ENCODE data around the gene LMLN. TPM values are rescaled to one million over a fixed set of nuclear protein-coding genes. Genes with fewer than 3 reads are reported as not detected.

The LMLN gene
- polyA plus RNA-seq, 2 of the 4 experiments (the other 2 are of a cell fraction): 2.4 to 5.6 TPM

GRCh38 chr3:197953881-197954280, 6.1 kb upstream of the LMLN start:
- no peak for ATAC-seq
- DNase-seq (ENCODE audit: low read depth in 1 of 2, low spot score in 1 of 2): no peak
- Histone ChIP-seq H3K4me2 (0 out of 3 replicates have a peak overlapping the region, but pooled peaks have one; percentile 84), H3K27ac (no peak overlapping the region), H3K4me3 (no peak overlapping the region), H3K4me1 (peaks cover 30% of the 10 kb centered on the region), H3K9me3 (no peaks in the 10 kb centered on the region)
- ChIA-PET CTCF (no interaction called here), POLR2A (no interaction called here)
- 77% methylated on average over 7 of the region's 7 CpGs for WGBS (ENCODE audit: missing lambda C conversion rate)
- no peak for FAIRE-seq
- no peak for TF ChIP-seq KDM5A (IDR thresholded peaks at IDR 0.05)
- TF ChIP-seq, protein P1, sequence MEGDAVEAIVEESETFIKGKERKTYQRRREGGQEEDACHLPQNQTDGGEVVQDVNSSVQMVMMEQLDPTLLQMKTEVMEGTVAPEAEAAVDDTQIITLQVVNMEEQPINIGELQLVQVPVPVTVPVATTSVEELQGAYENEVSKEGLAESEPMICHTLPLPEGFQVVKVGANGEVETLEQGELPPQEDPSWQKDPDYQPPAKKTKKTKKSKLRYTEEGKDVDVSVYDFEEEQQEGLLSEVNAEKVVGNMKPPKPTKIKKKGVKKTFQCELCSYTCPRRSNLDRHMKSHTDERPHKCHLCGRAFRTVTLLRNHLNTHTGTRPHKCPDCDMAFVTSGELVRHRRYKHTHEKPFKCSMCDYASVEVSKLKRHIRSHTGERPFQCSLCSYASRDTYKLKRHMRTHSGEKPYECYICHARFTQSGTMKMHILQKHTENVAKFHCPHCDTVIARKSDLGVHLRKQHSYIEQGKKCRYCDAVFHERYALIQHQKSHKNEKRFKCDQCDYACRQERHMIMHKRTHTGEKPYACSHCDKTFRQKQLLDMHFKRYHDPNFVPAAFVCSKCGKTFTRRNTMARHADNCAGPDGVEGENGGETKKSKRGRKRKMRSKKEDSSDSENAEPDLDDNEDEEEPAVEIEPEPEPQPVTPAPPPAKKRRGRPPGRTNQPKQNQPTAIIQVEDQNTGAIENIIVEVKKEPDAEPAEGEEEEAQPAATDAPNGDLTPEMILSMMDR (IDR thresholded peaks at IDR 0.05): no peak
- TF ChIP-seq BCL3 (IDR thresholded peaks at IDR 0.05): no peak
- no peak for TF ChIP-seq CBX8 (IDR thresholded peaks at IDR 0.05)
- TF ChIP-seq RAD21 (conservative IDR thresholded peaks at IDR 0.05 in 1 of 2, IDR thresholded peaks at IDR 0.05 in 1 of 2): no peak
- TF ChIP-seq RNF2 (IDR thresholded peaks at IDR 0.05; ENCODE audit: borderline replicate concordance, low read depth): no peak
- TF ChIP-seq HDAC2 (IDR thresholded peaks at IDR 0.05): no peak
- TF ChIP-seq, protein P2, sequence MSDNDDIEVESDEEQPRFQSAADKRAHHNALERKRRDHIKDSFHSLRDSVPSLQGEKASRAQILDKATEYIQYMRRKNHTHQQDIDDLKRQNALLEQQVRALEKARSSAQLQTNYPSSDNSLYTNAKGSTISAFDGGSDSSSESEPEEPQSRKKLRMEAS (IDR thresholded peaks at IDR 0.05): no peak
- no peak for TF ChIP-seq POLR2A (IDR thresholded peaks at IDR 0.05; ENCODE audit: low read length)
- no peak for TF ChIP-seq GATA3 (IDR thresholded peaks at IDR 0.05; ENCODE audit: borderline replicate concordance)
- TF ChIP-seq ZNF302 (CRISPR knock-in tag; IDR thresholded peaks at IDR 0.05): no peak
- TF ChIP-seq CBX2 (IDR thresholded peaks at IDR 0.05; ENCODE audit: borderline replicate concordance, low read depth): no peak
- TF ChIP-seq HOXA7 (CRISPR knock-in tag; IDR thresholded peaks at IDR 0.05): no peak
- no peak for TF ChIP-seq CHD4 (IDR thresholded peaks at IDR 0.05; ENCODE audit: borderline replicate concordance)
- no peak for TF ChIP-seq SREBF2 (IDR thresholded peaks at IDR 0.05)
- no peak for TF ChIP-seq FOSL2 (IDR thresholded peaks at IDR 0.05)
- TF ChIP-seq FOSL2 (CRISPR knock-in tag; IDR thresholded peaks at IDR 0.05): no peak

DNA sequence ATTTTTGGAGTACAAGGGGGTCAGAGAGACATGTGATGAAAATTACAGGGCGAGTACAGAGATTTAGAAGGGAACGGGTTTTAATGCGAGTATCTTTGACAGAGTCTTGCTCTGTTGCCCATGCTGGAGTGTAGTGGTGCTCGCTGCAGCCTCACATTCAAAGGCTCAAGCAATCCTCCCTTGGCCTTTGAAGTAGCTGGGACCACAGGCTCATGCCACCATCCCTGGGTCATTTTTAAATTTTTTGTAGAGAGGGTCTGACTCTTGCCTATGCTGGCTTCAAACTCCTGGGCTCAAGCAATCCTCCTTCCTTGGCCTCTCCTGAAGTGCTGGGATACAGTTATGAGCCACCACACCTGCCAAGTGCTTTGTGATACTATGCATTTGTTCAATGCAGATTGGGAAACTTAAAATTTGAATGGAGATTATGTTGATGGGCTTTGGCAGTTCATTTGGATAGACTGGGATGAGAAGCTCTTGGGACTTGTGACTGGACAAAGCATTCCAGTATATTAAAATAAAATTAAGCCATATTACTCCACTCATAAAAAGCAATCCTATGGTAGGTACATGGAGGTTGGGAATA, 4.0 kb upstream of the LMLN start:
- TF ChIP-seq POLR2AphosphoS2 (conservative IDR thresholded peaks at IDR 0.05; ENCODE audit: low read length) (peak; percentile 76; the same call in 1 of the 2 replicates), HOXA7 (CRISPR knock-in tag; IDR thresholded peaks at IDR 0.05) (peak; percentile 59; the same call in 1 of the 2 replicates), EHMT2 (IDR thresholded peaks at IDR 0.05; ENCODE audit: low read depth) (no peak), JUNB (IDR thresholded peaks at IDR 0.05) (no peak)
- POLR2A ChIA-PET: interaction anchor here (0.7 kb wide), 1 partner anchor 155 kb away, joined by 4 read pairs; no protein-coding TSS in a partner anchor
- WGBS (ENCODE audit: missing lambda C conversion rate): 94% methylated on average over 4 of the region's 4 CpGs
- Histone ChIP-seq H3K27ac (no peak overlapping the region), H3K4me1 (peaks cover 35% of the 10 kb centered on the region), H3K4me2 (no peak overlapping the region), H3K9me3 (no peaks in the 10 kb centered on the region), H3K4me3 (no peak overlapping the region)
- ATAC-seq: no peak
- DNase-seq (ENCODE audit: low read depth in 1 of 2, low spot score in 1 of 2): no peak
- CTCF ChIA-PET: no interaction called here
- no peak for FAIRE-seq

- no peak for TF ChIP-seq E2F6 (IDR thresholded peaks at IDR 0.05; ENCODE audit: borderline replicate concordance, low read depth)
- no peak; the same call in 1 of the 2 replicates for TF ChIP-seq POLR2AphosphoS2 (conservative IDR thresholded peaks at IDR 0.05; ENCODE audit: low read length)
- no peak for TF ChIP-seq RCOR1 (IDR thresholded peaks at IDR 0.05; ENCODE audit: low read depth, low read length)
- TF ChIP-seq CHD4 (IDR thresholded peaks at IDR 0.05; ENCODE audit: borderline replicate concordance): no peak
- TF ChIP-seq PBX3 (IDR thresholded peaks at IDR 0.05): no peak
- TF ChIP-seq RARB (CRISPR knock-in tag; IDR thresholded peaks at IDR 0.05): no peak
- no peak for TF ChIP-seq RAD21 (conservative IDR thresholded peaks at IDR 0.05 in 1 of 2, IDR thresholded peaks at IDR 0.05 in 1 of 2)
- TF ChIP-seq HOXB13 (CRISPR knock-in tag; IDR thresholded peaks at IDR 0.05; ENCODE audit: low read depth): no peak
- no peak for TF ChIP-seq ZFP36 (IDR thresholded peaks at IDR 0.05; ENCODE audit: borderline replicate concordance, partially characterized antibody)
- TF ChIP-seq PHF8 (IDR thresholded peaks at IDR 0.05; ENCODE audit: borderline replicate concordance, low read depth): no peak
- TF ChIP-seq FOSL2 (IDR thresholded peaks at IDR 0.05): no peak
- no peak for TF ChIP-seq FOSL2 (CRISPR knock-in tag; IDR thresholded peaks at IDR 0.05)
- TF ChIP-seq, protein P3, sequence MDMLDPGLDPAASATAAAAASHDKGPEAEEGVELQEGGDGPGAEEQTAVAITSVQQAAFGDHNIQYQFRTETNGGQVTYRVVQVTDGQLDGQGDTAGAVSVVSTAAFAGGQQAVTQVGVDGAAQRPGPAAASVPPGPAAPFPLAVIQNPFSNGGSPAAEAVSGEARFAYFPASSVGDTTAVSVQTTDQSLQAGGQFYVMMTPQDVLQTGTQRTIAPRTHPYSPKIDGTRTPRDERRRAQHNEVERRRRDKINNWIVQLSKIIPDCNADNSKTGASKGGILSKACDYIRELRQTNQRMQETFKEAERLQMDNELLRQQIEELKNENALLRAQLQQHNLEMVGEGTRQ (IDR thresholded peaks at IDR 0.05): no peak
- TF ChIP-seq ZNF302 (CRISPR knock-in tag; IDR thresholded peaks at IDR 0.05): no peak
- TF ChIP-seq HEYL (CRISPR knock-in tag; IDR thresholded peaks at IDR 0.05): no peak
- TF ChIP-seq POLR2A (IDR thresholded peaks at IDR 0.05; ENCODE audit: low read length): no peak
- no peak for TF ChIP-seq RNF2 (IDR thresholded peaks at IDR 0.05; ENCODE audit: borderline replicate concordance, low read depth)
- peaks cover 31% of the 10 kb centered on the region for H3K4me1 ChIP-seq
- no peak for DNase-seq (ENCODE audit: low read depth in 1 of 2, low spot score in 1 of 2)
- 88% methylated on average over 2 of the region's 2 CpGs for WGBS (ENCODE audit: missing lambda C conversion rate)
- no peaks in the 10 kb centered on the region for H3K9me3 ChIP-seq
- ATAC-seq: no peak
- no peak overlapping the region for H3K4me3 ChIP-seq
- CTCF ChIA-PET: no interaction called here
- no peak overlapping the region for H3K4me2 ChIP-seq
- no peak for FAIRE-seq
- no peak overlapping the region for H3K27ac ChIP-seq
- POLR2A ChIA-PET: interaction anchor here (0.7 kb wide), 1 partner anchor 155 kb away, joined by 4 read pairs; no protein-coding TSS in a partner anchor
Measured at GRCh38 chr3:197956626-197956988, 3.4 kb upstream of the LMLN start.

Measured in A549 (cell line).